ENCODE measurements around the gene PCDHA5. TPM values are rescaled to one million over a fixed set of nuclear protein-coding genes. Genes with fewer than 3 reads are reported as not detected.

PCDHA5 gene
- total RNA-seq, 1 donor from 2014 or later, result not detected

DNA sequence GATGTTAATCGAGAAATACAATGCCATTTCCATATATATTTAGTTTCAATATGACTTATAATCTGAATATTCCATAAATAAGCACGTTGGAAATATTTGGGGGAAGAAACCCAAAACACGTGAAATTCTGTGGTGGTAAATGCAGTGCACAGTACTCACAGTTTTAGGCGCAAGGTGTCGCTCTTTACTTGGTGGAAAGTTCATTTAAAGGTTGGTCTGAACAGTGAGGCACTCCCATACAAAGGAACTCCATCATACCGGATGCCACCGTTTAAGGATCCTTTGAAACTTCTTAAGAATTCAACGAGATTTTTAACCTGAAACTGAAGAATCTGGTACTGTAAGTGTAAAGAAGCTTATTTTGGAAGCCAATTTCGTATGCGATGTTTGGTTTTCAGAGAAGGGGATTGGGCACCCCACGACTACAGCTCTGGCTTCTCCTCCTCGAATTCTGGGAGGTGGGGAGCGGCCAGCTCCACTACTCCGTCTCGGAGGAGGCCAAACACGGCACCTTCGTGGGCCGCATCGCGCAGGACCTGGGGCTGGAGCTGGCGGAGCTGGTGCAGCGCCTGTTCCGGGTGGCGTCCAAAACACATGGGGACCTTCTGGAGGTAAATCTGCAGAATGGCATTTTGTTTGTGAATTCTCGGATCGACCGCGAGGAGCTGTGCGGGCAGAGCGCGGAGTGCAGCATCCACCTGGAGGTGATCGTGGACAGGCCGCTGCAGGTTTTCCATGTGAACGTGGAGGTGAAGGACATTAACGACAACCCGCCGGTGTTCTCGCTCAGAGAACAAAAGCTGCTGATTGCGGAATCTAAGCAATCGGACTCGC, 47.5 kb downstream of the PCDHA5 start, which contains the start of gene PCDHA11:
Gene PCDHA11, plus strand, starts transcription at position 237 of the 834 bp plus-strand sequence. Its CDS starts 147 bp downstream, at position 384.
- no peaks in the 10 kb centered on the region for H3K27me3 Mint-ChIP-seq
- no peak within 1 kb of the TSS for H3K27ac Mint-ChIP-seq

DNA sequence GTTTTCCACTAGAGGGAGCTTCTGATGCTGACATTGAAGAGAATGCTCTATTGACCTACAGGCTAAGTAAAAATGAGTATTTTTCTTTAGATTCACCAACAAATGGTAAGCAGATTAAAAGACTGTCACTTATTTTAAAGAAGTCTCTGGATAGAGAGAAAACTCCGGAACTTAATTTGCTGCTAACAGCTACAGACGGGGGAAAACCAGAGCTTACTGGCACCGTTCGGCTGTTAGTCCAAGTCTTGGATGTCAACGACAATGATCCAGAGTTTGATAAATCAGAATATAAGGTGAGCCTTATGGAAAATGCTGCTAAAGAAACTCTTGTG, 48.1 kb downstream of the PCDHA5 start:
- Mint-ChIP-seq H3K4me3 (no peak overlapping the region), H3K36me3 (ENCODE audit: low read depth) (no peaks in the 10 kb centered on the region), H3K27ac (no peak overlapping the region), H3K4me1 (no peaks in the 10 kb centered on the region), H3K27me3 (no peaks in the 10 kb centered on the region), H3K9me3 (peaks cover 6% of the 10 kb centered on the region)
- no peak for DNase-seq
- intact Hi-C loops (cut with micrococcal nuclease), result no loop called here

More for the DNA sequence above, 47.5 kb downstream of the PCDHA5 start, which contains the start of gene PCDHA11:
- Mint-ChIP-seq H3K4me3 (no peak within 1 kb of the TSS), H3K9me3 (peaks cover 6% of the 10 kb centered on the region), H3K4me1 (no peaks in the 10 kb centered on the region), H3K36me3 (ENCODE audit: low read depth) (no peaks in the 10 kb centered on the region)
- intact Hi-C loops (cut with micrococcal nuclease), result no loop called here
- DNase-seq, result no peak

DNA sequence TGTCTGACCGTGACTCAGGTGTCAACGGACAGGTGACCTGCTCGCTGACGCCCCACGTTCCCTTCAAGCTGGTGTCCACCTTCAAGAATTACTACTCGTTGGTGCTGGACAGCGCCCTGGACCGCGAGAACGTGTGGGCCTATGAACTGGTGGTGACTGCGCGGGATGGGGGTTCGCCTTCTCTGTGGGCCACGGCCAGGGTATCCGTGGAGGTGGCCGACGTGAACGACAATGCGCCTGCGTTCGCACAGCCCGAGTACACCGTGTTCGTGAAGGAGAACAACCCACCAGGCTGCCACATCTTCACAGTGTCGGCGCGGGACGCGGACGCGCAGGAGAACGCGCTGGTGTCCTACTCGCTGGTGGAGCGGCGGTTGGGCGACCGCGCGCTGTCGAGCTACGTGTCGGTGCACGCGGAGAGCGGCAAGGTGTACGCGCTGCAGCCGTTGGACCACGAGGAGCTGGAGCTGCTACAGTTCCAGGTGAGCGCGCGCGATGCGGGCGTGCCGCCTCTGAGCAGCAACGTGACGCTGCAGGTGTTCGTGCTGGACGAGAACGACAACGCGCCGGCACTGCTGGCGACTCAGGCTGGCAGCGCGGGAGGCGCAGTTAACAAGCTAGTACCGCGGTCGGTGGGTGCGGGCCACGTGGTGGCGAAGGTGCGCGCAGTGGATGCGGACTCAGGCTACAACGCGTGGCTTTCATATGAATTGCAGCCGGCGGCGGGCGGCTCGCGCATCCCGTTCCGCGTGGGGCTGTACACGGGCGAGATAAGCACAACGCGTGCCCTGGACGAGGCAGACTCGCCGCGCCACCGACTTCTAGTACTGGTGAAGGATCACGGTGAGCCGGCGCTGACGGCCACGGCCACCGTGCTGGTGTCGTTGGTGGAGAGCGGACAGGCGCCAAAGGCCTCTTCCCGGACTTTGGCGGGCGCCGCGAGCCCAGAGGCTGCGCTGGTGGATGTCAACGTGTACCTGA, 49.1 kb downstream of the PCDHA5 start:
- Mint-ChIP-seq H3K4me1 (no peaks in the 10 kb centered on the region), H3K36me3 (ENCODE audit: low read depth) (no peaks in the 10 kb centered on the region), H3K4me3 (no peak overlapping the region), H3K27ac (no peak overlapping the region), H3K27me3 (no peaks in the 10 kb centered on the region), H3K9me3 (peaks cover 6% of the 10 kb centered on the region)
- intact Hi-C loops (cut with micrococcal nuclease), result no loop called here
- no peak for DNase-seq

Other genes starting within 250 kb of the PCDHA5 start
- gene CD14, start 188.4 kb upstream of the PCDHA5 start, total RNA-seq, result 0.31 and 0.35 TPM in 2 replicates
- 38.1 and 41.9 TPM in 2 replicates for gene TMCO6, start 182.2 kb upstream of the PCDHA5 start, total RNA-seq
- 63.2 and 63.6 TPM in 2 replicates for gene NDUFA2, start 174.0 kb upstream of the PCDHA5 start, total RNA-seq
- 112 and 113 TPM in 2 replicates for gene IK, start 173.8 kb upstream of the PCDHA5 start, total RNA-seq
- 41.6 and 42.9 TPM in 2 replicates for gene WDR55, start 156.7 kb upstream of the PCDHA5 start, total RNA-seq
- gene DND1, start 148.0 kb upstream of the PCDHA5 start, total RNA-seq, result 2.8 and 3.8 TPM in 2 replicates
- gene HARS1, start 130.2 kb upstream of the PCDHA5 start, total RNA-seq, result 109 and 115 TPM in 2 replicates
- 28.0 and 29.6 TPM in 2 replicates for gene HARS2, start 130.2 kb upstream of the PCDHA5 start, total RNA-seq
- 67.1 and 67.2 TPM in 2 replicates for gene ZMAT2, start 121.2 kb upstream of the PCDHA5 start, total RNA-seq
- gene PCDHA1, start 35.5 kb upstream of the PCDHA5 start, total RNA-seq, result not detected in 2 replicates
- not detected in 2 replicates for gene PCDHA2, start 26.8 kb upstream of the PCDHA5 start, total RNA-seq
- gene PCDHA3, start 20.6 kb upstream of the PCDHA5 start, total RNA-seq, result not detected in 2 replicates
- not detected in 2 replicates for gene PCDHA4, start 14.5 kb upstream of the PCDHA5 start, total RNA-seq
- not detected in 2 replicates for gene PCDHA6, start 6.3 kb downstream of the PCDHA5 start, total RNA-seq
- not detected in 2 replicates for gene PCDHA7, start 12.7 kb downstream of the PCDHA5 start, total RNA-seq
- gene PCDHA8, start 19.6 kb downstream of the PCDHA5 start, total RNA-seq, result not detected in 2 replicates
- not detected in 2 replicates for gene PCDHA9, start 26.8 kb downstream of the PCDHA5 start, total RNA-seq
- not detected in 2 replicates for gene PCDHA10, start 34.3 kb downstream of the PCDHA5 start, total RNA-seq
- gene PCDHA11, start 47.3 kb downstream of the PCDHA5 start, total RNA-seq, result not detected in 2 replicates
- gene PCDHA12, start 53.7 kb downstream of the PCDHA5 start, total RNA-seq, result not detected in 2 replicates
- not detected in 2 replicates for gene PCDHA13, start 60.5 kb downstream of the PCDHA5 start, total RNA-seq
- gene PCDHAC1, start 104.7 kb downstream of the PCDHA5 start, total RNA-seq, result not detected in 2 replicates
- not detected in 2 replicates for gene PCDHAC2, start 144.9 kb downstream of the PCDHA5 start, total RNA-seq
- gene PCDHB1, start 229.8 kb downstream of the PCDHA5 start, total RNA-seq, result not detected in 2 replicates

All from activated CD4-positive, alpha-beta T cell treated with anti-CD3 and anti-CD28 coated beads, Interleukin-2, amount 10 ng/mL, durations not matched to agents 24 days and 14 days (primary cell).